Measurements from ENCODE around the gene FITM1. TPM values are rescaled to one million over a fixed set of nuclear protein-coding genes. Genes with fewer than 3 reads are reported as not detected.

FITM1 gene
- total RNA-seq, 2 donors from 2014 or later: 0.85 to 1.5 TPM

DNA sequence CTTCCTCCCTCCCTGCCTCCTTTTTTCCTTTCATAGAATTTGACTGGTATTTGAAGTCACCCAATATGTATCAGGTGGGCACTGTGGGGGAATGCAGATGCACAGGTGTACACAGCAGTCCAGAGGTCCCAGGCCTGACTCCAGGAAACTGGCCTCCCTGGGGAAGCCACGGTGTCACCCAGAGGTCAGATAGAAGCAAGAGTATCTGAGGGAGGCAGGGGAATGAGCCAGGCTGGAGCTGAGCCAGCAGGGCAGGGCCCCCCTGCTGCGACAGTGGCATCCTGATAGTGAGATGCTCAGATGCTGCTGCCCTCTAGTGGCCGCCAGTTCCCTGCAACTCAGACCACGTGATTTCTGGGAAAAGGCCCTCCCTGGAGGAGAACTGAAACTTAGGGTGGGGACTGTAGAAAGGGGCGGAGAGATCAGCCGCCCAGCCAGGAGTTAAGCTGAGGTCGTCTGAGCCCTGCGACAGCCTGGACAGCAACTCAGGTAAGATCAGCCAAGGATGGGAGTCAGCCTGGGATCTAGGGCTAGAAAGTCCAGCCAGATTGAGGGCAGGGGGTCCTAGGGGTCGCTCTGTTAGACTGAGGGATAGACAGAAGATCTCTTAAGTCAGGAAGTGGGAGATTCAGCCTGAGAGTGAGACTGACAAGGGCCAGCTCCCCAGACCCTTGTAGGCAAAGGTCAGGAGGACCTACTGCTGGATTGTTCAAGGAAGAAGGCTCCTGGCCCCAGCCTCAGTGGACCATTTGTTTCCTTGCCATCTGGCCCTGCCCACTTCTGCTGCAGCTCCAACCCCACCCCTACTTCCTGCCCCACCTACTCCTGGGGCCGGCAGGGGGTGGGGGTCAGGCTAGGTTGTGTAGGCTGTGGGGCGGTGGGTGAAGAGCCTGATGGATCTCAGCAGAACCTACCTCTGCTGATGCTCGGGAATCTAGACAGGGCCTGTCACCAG is 30.7 kb downstream of the FITM1 start, which contains the start of gene IRF9:
TSS of gene IRF9 (plus strand) at position 416 of the 955 bp plus-strand sequence. CDS start 880 bp downstream, outside the sequence.
- peak; percentile 98 for DNase-seq
- H3K9me3 ChIP-seq: no peaks in the 10 kb centered on the region
- peaks cover 24% of the 10 kb centered on the region for H3K36me3 ChIP-seq
- TF ChIP-seq, protein P1, sequence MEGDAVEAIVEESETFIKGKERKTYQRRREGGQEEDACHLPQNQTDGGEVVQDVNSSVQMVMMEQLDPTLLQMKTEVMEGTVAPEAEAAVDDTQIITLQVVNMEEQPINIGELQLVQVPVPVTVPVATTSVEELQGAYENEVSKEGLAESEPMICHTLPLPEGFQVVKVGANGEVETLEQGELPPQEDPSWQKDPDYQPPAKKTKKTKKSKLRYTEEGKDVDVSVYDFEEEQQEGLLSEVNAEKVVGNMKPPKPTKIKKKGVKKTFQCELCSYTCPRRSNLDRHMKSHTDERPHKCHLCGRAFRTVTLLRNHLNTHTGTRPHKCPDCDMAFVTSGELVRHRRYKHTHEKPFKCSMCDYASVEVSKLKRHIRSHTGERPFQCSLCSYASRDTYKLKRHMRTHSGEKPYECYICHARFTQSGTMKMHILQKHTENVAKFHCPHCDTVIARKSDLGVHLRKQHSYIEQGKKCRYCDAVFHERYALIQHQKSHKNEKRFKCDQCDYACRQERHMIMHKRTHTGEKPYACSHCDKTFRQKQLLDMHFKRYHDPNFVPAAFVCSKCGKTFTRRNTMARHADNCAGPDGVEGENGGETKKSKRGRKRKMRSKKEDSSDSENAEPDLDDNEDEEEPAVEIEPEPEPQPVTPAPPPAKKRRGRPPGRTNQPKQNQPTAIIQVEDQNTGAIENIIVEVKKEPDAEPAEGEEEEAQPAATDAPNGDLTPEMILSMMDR (IDR thresholded peaks at IDR 0.05): peak; percentile 95
- no peaks in the 10 kb centered on the region for H3K27me3 ChIP-seq
- peak within 1 kb of the TSS; percentile 85 to 88 for H3K9ac ChIP-seq (ENCODE audit: low read depth in 2 of 2, low read length in 2 of 2)
- intact Hi-C loops (cut with DNase I): no loop called here
- peaks cover 13% of the 10 kb centered on the region for H3K4me1 ChIP-seq
- peak within 1 kb of the TSS; percentile 98 for H3K27ac ChIP-seq
- H3K4me3 ChIP-seq: peak within 1 kb of the TSS; percentile 75

DNA sequence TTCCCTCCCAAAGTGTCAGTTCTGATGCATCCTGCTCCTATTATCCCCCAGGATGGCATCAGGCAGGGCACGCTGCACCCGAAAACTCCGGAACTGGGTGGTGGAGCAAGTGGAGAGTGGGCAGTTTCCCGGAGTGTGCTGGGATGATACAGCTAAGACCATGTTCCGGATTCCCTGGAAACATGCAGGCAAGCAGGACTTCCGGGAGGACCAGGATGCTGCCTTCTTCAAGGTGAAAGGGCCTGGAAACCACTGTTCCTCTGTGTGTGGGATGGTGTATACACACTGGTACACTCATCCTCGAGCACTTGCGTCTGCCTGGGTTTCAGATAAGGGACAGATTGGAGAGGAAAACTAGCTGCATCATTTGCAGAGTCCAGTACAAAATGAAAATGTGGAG is 31.6 kb downstream of the FITM1 start:
- peak overlapping the region; percentile 85 to 88 for H3K9ac ChIP-seq (ENCODE audit: low read depth in 2 of 2, low read length in 2 of 2)
- H3K4me1 ChIP-seq: peaks cover 13% of the 10 kb centered on the region
- H3K36me3 ChIP-seq: peaks cover 24% of the 10 kb centered on the region
- peak overlapping the region; percentile 98 for H3K27ac ChIP-seq
- TF ChIP-seq, protein P1 (IDR thresholded peaks at IDR 0.05): no peak
- DNase-seq: no peak
- intact Hi-C loops (cut with DNase I): no loop called here
- H3K9me3 ChIP-seq: no peaks in the 10 kb centered on the region
- H3K4me3 ChIP-seq: peak overlapping the region; percentile 75
- H3K27me3 ChIP-seq: no peaks in the 10 kb centered on the region

DNA sequence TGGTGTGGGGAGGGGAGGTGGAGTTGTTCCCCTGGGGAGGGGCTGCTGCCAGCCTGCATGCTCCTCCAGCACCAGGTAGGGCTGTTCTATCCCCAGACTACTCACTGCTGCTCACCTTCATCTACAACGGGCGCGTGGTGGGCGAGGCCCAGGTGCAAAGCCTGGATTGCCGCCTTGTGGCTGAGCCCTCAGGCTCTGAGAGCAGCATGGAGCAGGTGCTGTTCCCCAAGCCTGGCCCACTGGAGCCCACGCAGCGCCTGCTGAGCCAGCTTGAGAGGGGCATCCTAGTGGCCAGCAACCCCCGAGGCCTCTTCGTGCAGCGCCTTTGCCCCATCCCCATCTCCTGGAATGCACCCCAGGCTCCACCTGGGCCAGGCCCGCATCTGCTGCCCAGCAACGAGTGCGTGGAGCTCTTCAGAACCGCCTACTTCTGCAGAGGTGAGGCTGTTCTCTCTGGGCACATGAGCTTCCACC is 34.1 kb downstream of the FITM1 start:
- Histone ChIP-seq H3K36me3 (peaks cover 27% of the 10 kb centered on the region), H3K4me1 (peaks cover 13% of the 10 kb centered on the region), H3K4me3 (no peak overlapping the region), H3K9me3 (no peaks in the 10 kb centered on the region), H3K9ac (ENCODE audit: low read depth in 2 of 2, low read length in 2 of 2) (no peak overlapping the region), H3K27ac (no peak overlapping the region), H3K27me3 (no peaks in the 10 kb centered on the region)
- no peak for DNase-seq
- intact Hi-C loops (cut with DNase I): no loop called here
- TF ChIP-seq, protein P1 (IDR thresholded peaks at IDR 0.05): no peak

DNA sequence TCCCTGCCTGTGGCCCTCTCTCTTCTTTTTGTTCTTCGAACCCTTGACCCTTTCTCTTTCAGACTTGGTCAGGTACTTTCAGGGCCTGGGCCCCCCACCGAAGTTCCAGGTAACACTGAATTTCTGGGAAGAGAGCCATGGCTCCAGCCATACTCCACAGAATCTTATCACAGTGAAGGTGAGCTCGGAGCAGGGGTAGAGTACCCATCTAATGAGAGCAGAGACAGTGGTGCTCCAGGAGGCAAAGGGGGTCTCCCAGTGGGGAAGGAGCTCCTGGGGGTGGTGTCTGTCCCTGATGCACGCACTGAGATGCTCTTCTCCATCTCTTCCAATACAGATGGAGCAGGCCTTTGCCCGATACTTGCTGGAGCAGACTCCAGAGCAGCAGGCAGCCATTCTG is 35.3 kb downstream of the FITM1 start:
- TF ChIP-seq, protein P1 (IDR thresholded peaks at IDR 0.05): no peak
- intact Hi-C loops (cut with DNase I): no loop called here
- no peak for DNase-seq
- Histone ChIP-seq H3K36me3 (peaks cover 29% of the 10 kb centered on the region), H3K27ac (no peak overlapping the region), H3K9me3 (no peaks in the 10 kb centered on the region), H3K4me1 (peaks cover 13% of the 10 kb centered on the region), H3K9ac (ENCODE audit: low read depth in 2 of 2, low read length in 2 of 2) (no peak overlapping the region), H3K27me3 (no peaks in the 10 kb centered on the region), H3K4me3 (no peak overlapping the region)

DNA sequence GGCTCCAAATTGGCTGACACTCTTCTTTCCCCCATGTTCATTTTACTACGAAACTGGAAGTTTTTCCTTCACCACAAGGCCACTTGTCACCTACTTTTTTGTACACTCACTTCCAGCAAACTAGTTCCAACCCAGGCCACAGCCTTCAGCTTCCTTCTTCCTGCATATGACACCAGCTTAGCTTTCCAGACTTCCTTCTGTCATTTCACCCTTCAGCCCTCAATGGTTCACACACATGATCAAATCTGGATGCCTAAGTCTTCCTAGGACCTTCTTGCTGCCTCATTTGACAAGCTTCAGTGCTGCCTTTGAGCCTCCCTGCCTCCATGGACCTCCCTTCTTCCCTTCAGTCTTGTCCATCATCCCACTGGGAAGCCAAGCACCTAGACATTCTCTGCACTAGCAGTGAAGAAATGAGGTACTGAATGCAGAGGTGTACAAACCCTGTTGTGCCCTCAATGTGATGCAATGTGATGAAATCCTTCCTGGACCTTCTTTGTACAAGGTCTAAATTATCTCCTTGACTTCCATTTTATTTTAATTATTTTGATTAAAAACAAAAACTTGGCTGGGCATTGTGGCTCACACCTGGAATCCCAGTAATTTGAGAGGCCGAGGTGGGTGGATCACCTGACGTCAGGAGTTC is 37.1 kb downstream of the FITM1 start:
- Histone ChIP-seq H3K27me3 (no peaks in the 10 kb centered on the region), H3K4me1 (peaks cover 6% of the 10 kb centered on the region), H3K27ac (no peak overlapping the region), H3K9ac (ENCODE audit: low read depth in 2 of 2, low read length in 2 of 2) (no peak overlapping the region), H3K4me3 (no peak overlapping the region), H3K9me3 (no peaks in the 10 kb centered on the region), H3K36me3 (peaks cover 29% of the 10 kb centered on the region)
- intact Hi-C loops (cut with DNase I): no loop called here
- TF ChIP-seq, protein P1 (IDR thresholded peaks at IDR 0.05): no peak
- no peak for DNase-seq

Measured in colonic mucosa (tissue), 4 donors.